T follicular helper cell (primary cell): Measurements from ENCODE around the gene EIF4G3.
A peak's percentile ranks its signal among the peaks of the same experiment; 100 is the strongest.
"Not testable (repeated sequence)": the region's sequence is repeated elsewhere in the genome, so short reads cannot be mapped to it uniquely, and the experiment has no call there.

Experiments
- DNase-seq: peaks from one replicate; pipeline ENCODE4 v3.0.0-alpha.2; 2020; ENCODE audit warnings: low read depth

Gene EIF4G3

DNA sequence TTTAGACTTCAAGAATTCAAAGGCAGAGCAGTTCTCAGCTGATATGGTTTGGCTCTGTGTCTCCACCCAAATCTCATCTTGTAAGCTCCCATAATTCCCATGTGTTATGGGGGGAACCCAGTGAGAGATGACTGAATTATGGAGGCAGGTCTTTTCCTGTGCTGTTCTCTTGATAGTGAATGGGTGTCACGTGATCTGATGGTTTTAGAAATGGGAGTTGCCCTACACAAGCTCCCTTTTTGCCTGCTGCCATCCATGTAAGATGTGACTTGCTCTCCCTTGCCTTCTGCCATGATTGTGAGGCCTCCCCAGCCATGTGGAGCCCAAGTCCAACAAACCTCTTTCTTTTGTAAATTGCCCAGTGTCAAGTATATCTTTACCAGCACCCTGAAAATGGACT is 146.5 kb downstream of the EIF4G3 start:
- no peak for DNase-seq

DNA sequence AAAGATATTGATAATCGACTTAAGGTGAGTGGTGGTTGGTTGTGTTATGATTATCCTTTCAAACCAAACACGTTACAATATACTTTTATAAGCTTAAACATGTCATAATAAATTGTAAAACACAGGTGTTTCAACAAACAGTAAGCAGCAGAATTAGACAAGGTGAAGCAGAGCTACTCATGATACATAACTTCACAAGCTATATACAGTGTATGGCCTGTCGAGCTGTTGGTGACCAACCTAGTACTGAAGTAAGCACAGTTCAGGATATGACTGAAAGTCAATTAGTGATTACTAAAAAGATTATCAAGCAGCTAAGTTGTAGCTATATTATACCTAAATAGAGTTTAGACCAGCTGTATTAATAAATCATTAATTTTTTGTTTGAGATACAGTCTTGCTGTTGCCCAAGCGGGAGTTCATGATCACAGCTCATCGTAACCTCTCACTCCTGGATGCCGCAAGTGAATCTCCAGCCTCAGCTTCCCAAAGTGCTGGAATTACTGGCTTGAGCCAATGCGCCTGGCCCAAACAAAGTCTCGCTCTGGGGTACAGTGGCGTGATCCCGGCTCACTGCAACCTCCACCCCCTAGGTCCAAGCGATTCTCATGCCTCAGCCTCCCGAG is 148.1 kb downstream of the EIF4G3 start:
- DNase-seq, result no peak

DNA sequence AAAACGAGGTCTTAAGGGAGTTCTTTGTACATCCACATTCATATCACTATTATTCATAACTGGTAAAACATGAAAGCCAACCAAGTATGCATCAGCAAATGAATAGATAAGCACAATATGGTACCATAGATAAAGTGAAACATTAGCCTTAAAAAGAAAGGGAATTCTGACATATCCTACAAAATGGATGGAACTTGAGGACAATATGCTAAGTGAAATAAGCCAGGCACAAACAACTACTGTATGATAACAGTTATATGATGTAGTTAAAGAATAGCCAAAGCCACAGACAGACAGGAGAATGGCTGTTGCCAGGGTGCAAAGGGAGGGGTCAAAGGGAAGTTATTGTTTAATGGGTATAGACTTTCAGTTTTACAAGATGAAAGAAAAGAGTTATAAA is 148.9 kb downstream of the EIF4G3 start:
- no peak for DNase-seq

DNA sequence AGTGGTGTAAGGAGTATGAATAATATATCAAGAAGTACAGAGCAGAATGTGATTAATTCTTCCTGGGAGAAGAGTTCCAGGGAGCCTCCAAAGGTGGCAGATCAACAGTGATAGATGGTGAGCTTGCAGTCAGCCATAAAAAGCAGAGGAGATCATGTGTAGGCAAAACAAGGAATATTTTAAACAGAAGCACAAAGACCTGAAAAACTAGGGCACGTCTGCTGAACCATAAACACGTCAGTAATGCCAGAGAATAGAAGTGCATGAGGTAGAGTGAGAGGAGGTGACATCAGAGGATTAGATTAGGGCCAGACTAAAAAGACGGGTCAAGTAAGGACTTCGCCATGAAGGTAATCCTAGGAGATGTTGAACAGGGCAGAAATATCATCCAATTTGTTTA is 151.8 kb downstream of the EIF4G3 start:
- no peak for DNase-seq

DNA sequence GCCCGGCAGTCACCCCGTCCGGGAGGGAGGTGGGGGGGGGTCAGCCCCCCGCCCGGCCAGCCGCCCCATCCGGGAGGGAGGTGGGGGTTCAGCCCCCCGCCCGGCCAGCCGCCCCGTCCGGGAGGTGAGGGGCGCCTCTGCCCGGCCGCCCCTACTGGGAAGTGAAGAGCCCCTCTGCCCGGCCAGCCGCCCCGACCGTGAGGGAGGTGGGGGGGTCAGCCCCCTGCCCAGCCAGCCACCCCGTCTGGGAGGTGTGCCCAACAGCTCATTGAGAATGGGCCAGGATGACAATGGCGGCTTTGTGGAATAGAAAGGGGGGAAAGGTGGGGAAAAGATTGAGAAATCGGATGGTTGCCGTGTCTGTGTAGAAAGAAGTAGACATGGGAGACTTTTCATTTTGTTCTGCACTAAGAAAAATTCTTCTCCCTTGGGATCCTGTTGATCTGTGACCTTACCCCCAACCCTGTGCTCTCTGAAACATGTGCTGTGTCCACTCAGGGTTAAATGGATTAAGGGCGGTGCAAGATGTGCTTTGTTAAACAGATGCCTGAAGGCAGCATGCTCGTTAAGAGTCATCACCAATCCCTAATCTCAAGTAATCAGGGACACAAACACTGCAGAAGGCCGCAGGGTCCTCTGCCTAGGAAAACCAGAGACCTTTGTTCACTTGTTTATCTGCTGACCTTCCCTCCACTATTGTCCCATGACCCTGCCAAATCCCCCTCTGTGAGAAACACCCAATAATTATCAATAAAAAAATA is 152.4 kb downstream of the EIF4G3 start:
- not testable (repeated sequence) for DNase-seq

DNA sequence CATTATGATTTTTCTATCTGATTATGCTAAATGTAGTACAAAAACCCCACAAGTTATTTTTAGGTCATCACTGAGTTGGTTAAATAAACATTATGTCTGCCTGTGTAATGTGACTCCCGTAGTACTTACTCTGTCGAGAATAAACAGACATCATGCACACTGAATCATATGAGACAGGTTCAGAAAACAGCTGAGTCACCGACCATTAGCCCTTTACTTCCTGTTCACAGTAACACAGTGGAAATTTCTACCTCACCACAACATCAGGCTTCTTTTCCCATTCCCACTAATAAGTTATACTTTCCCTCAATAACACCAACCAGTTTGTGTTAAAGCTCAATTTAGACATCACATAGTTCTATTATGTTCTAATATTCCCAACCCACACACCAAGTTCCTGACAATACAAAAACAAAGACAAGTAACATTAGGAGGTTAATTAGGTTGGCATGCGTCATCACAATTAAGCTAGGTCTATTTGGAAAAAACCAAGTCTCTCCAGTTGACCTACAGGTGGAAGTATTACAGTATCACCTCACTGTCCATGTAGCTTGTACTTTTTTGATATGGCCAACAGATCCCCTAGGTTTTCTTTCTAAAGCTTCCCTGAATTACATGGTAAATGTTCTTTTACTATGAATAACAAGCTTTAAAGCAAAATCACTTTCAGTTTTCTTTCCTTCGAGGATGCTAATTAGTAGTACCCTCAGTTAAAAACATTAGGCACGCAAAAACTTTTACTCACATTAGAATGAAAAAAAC is 154.2 kb downstream of the EIF4G3 start:
- DNase-seq, result peak; percentile 6

DNA sequence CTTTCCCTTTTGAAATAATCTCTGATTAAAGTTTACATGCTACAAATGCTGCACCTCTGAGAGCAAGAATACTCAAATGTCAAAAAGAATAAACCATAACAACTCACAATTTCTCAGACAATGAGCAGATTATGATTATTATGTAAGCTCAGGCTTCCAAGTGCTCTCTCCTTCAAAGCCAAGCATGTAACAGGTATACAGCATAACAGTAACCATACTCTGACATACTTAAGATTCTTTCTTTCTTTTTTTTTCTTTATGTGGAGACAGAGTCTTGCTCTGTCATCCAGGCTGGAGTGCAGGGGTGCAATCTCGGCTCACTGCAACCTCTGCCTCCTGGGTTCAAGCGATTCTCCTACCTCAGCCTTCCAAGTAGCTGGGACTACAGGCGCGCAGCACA is 155.4 kb downstream of the EIF4G3 start:
- no peak for DNase-seq

DNA sequence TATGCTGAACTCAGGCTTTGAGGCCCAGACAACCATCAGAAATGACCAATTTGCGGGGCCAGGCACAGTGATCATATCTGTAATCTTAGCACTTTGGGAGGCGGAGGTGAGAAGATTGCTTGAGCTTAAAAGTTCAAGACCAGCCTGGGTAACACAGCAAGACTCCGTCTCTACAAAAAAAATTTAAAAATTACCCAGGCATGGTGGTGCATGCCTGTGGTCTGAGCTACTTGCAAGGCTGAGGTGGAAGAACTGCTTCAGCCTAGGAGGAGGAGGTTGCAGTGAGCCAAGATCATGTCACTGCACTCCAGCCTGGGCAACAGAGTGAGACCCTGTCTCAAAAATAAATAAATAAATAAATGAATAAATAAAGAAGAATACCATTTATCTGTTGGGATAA is 156.5 kb downstream of the EIF4G3 start:
- DNase-seq, result no peak

DNA sequence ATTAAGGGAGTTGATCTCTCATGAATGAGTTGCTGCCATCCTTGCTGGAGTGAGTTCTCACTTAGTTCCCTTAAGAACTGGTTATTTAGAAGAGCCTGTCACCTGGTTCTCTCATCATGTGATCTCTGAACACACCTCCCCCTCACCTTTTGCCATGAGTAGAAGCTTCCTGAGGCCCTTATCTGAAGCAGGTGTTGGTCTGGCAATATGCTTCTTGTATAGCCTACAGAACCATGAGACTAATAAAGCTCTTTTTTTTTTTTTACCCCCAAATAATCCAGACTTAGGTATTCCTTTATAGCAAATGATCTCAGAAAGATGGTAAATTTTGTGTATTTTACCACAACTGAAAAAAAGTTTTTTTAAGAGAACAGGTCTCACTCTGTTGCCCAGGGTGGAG is 158.0 kb downstream of the EIF4G3 start:
- DNase-seq, result no peak

DNA sequence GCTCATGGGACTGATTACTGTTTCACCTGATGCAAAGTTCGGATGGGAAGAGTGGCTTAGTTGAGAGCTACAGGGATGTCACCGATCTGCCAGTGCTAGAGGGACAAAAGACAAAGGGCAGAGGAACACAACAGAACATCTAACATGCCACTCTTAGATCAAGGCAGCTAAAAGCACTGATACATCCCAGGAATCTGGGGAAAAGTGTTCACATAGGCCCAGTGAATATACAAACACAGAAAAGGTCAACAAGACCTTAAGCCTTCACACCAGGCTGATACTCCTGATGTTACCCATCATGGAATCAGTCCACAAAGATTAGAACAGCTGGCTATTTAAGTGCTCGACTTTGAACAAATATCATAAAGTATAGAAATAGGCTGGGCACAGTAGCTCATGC is 163.2 kb downstream of the EIF4G3 start:
- DNase-seq, result no peak

DNA sequence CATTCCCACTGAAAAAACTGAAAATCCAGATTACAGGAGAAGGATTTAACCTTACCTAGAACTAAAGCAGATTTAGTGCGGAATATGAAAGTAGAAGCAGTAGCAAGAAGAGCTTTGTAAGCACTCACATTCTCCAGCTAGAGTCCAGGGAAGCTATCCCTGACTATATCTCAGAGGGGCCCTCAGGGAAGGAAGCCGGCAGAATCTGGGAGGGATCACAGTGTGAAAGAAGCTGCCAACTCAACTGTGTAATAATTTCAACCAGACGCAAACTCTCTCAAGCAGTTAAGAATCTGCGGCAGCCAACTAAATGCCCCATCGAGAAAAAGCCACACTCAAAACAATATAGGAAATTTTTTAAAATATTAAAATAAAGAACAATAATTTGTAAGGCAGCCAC is 163.8 kb downstream of the EIF4G3 start:
- DNase-seq, result no peak

DNA sequence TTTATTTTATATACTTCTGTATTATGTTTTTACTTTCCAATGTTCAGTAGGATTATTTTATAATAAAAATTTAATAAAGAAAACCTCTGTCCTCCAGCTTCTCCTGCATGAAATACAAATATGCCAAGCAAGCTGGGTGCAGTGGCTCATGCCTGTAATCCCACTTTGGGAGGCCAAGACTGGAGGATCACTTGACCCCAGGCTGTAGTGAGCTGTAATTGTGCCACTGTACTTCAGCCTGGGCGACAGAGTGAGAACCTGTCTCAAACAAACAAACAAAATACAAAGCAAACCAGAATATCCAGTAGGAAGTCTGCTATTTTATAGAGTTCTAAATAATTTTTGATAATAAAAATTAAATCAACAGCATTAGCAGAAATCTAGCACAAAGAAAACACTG is 168.8 kb downstream of the EIF4G3 start:
- DNase-seq, result no peak

DNA sequence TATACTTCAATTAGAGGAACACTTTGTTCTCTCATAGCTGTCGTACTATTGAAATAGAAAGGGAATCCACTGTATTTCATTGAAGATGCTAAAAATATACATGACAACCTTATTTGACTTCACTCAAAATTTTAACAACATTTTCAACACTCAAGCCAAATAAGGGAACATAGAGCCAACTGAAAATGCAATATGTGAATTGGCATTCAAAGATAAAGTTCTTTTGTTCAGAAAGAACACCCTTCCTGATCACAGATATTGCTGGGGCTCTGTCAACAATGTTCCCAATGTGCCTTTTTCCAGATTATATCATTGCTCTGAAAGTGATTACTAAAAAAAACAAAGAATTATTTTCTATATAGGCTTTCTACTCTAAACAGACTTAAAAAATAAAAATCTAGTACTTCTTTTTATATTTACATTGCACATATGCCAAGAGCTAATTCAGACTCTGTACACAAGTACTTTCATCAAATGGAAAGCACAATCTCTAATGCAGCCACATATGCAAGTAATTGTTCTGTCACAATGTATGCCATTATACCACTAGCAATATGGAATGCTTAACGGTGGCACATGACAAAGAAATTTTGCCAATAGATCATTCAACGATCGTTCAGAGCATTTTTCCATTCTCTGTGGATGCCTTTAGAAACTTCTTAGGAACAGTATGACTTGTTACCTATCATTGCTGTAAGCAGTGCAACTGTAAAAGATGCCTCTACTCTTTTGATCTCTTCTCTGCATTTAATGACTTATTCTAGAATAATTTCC is 171.0 kb downstream of the EIF4G3 start:
- no peak for DNase-seq

DNA sequence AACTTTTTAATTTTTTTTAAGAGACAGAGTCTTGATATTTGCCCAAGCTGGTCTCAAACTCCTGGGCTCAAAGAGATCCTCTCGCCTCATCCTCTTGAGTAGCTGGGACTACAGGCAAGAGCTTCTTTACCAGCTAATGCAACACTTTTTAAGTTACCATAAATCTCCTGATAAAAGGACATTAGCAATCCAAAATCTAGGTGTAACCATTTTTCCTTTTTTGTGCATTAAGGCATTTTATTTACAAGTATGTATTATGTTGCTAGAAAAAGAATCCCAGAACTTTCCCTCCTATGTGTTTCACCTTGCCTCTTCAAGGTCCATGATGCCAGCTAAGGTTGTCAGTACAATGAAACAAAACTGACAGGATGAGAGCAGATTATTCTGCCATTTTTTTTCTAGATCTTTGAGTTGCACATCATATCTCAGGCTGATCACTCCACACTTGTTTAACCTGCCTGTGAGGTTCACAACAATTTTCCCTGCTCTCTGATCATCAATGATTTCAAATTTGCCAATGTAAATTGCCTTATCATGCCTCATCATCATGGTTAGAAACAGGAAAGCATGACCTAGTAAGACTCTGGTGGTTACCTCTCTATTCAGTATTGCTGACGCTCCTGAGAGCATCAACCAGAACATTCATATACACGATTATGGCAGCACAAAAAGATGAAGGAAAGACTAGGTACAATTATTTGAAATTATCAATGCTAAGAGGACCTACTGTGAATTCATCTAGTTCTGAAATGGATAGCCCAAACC is 173.2 kb downstream of the EIF4G3 start:
- DNase-seq, result no peak

DNA sequence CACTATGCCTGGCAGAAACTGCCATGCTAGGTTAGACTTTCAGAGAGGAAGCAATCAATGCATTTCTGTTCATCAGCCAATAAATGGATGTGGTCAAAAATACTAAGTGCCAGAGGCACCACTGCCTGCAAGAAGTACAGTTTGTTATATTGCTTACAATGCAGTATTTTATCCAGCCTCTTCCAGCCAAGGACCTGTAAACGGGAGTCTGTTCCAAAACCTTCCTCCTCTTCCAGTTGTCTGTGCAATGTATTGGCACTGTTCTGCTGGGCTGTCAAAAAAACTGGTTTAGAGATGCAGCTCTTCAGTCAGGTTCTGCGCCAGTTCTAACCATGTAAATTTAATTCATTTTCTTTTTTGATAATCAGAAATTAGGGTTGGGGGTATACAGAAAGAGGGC is 175.7 kb downstream of the EIF4G3 start:
- DNase-seq, result no peak

DNA sequence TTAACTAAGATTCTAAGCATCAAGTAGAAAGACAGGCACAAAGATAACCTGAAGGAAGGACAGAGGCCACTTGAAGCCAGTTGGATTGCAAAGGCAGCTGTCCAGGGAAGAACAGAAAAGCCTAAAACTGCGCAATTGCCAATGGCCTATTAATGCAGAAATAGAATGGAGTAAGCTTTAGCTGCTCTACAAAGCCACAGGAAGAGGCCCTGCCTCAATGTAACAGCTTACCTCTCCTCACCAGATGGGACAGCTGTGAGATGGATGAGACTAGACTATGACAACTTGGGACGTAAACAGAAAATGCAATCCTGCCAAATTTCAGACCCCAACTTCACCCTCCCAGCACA is 176.5 kb downstream of the EIF4G3 start:
- DNase-seq, result no peak

DNA sequence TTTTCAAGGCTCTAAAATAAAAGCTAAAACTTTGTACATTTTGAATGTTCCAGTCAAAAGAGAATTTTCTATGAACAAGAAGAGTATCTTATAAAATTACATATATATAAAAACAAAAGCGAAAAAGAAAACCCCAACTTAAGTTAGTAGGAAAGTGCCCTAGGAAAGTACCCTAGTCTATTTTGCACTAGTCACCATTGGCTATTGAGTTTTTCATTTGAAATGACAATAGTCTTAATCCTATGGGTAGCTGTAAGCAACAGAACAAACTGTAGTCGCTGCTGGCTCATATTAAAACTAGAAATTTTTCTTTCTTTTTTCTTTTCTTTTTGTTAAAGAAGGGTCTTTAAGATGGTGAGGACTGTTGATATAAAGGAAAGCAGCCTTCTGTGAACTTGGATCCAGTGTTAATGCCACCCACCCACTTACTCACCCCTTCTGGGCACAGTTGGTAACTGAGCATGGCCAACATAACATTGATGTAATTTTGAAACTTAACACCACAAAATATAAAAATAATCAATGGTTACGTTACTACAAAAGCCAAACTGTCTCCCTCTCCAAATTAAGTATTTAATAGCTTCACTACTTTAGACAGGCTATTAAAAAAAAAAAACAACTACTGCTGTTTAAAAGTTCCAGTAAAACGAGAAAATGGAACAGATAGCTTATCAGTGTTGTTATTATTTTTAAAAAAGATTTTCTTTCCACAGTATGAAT is 177.0 kb downstream of the EIF4G3 start:
- no peak for DNase-seq

DNA sequence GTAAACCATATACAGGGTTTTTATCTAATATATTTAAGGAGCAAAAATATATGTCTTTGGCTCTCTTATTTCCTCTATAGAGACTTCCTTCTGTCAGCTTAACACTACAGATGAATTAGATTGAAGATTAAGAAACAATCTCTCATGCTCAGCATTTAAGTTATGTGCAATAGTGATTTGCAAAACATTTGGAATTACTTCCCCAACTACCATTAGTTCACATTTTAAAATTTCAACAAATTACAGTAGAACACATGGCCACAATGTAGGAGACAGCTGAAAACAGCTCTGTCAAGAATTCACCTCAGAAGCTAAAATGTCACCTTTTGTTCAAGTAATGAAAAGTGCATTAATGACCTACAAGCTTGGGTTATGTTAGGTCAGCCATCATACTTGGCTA is 177.9 kb downstream of the EIF4G3 start:
- no peak for DNase-seq

DNA sequence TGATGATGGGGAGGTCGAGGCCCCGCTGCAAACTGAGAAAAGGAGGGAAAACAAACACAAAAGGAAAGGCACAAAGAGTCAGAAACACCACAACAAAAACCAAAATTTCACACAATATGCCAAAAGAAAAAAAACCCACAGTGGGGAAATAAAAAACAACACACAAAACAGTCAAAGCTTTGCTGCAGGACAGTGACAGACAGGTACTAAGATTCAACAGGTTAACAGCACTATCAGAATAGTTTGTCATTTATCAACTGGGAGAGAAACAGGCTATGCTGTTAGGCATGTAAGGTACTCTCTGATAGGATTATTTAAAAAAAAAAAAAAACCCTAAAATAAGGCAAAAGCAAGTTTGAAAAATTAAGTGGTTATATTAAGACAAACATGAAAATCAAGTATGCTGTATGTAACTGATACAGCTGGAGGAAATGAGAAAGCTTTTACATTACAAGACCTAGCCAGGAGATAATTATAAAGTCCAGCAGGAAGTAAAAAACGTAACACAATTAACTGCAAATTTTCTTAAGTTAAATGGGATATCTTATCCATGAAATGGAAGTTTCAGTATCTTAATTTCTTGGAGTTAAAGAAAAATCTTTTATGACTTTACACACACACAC is 179.0 kb downstream of the EIF4G3 start:
- no peak for DNase-seq

DNA sequence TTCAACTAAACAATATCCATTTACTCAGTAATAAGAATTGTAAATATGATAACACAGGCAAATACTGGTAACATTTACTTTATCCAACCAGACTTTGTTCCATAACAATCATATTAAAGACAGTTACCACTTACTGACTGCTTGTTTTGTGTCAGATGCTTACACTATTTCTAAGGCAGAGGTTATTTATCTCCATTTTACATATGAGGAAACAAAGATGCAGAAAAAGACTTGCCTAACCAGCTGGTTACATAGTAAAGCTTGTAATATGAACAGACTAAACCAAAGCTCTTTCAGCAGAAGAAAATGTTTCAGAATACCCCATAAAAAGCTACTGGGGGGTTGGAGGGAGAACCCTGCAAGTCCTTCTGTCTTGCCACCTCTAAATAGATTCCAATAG is 180.1 kb downstream of the EIF4G3 start:
- no peak for DNase-seq
